ENCODE results near the gene NAT10. TPM values are rescaled to one million over a fixed set of nuclear protein-coding genes. Genes with fewer than 3 reads are reported as not detected.

The NAT10 gene
- total RNA-seq (10 to 100 TPM; 47.7 to 50.5 TPM), polyA plus RNA-seq (ENCODE audit: insufficient read depth, low read depth, low replicate concordance) (49.9 TPM)
- long read RNA-seq, donor 1, full-length matches to known transcripts, result 3 of 19 reads
- long read RNA-seq, donor 1, partial matches to known transcripts, result 16 of 19 reads
- long read RNA-seq, donor 1, other reads (novel, unspliced or antisense), result 0 of 19 reads
- long read RNA-seq, donor 2, full-length matches to known transcripts, result 3 of 3 reads
- long read RNA-seq, donor 2, partial matches to known transcripts, result 0 of 3 reads
- long read RNA-seq, donor 2, other reads (novel, unspliced or antisense), result 0 of 3 reads

- 0 to 1% methylated on average over 47 to 52 of the region's 55 CpGs for WGBS, 2 donors
- H3K36me3 ChIP-seq (ENCODE audit: low read depth, missing control alignments), result no peaks in the 10 kb centered on the region
Observed at GRCh38 chr11:34105079-34105956, at the start of gene NAT10. NAT10 (plus strand) TSS chr11:34105629; CDS start chr11:34108226, 2,597 bp downstream.

GRCh38 chr11:34056672-34057071, 48.8 kb upstream of the NAT10 start:
- TF ChIP-seq CTCF (IDR thresholded peaks at IDR 0.05) (no peak), POLR2A (IDR thresholded peaks at IDR 0.05) (no peak)
- H3K36me3 ChIP-seq (ENCODE audit: low read depth, missing control alignments), result no peaks in the 10 kb centered on the region
- 36 to 44% methylated on average over 2 of the region's 2 CpGs for WGBS, 2 donors
- no peak overlapping the region for H3K4me3 ChIP-seq
- no peaks in the 10 kb centered on the region for H3K27me3 ChIP-seq
- DNase-seq, result no peak
- peaks cover 34% of the 10 kb centered on the region for H3K4me1 ChIP-seq
- intact Hi-C loops (cut with DNase I; ENCODE audit: low total_unique reads), result no loop called here
- H3K27ac ChIP-seq, result no peak overlapping the region
- H3K9me3 ChIP-seq, result no peaks in the 10 kb centered on the region

More at GRCh38 chr11:34105079-34105956, at the start of gene NAT10:
- peak; percentile 97 for DNase-seq
- Histone ChIP-seq H3K27ac (peak within 1 kb of the TSS; percentile 82 to 95), H3K9me3 (no peaks in the 10 kb centered on the region), H3K4me3 (peak within 1 kb of the TSS; percentile 87 to 96), H3K4me1 (peaks cover 6% of the 10 kb centered on the region), H3K27me3 (no peaks in the 10 kb centered on the region)
- intact Hi-C loops (cut with DNase I; ENCODE audit: low total_unique reads), result no loop called here
- peak in 1 of 3 experiments; percentile 22 for TF ChIP-seq CTCF (IDR thresholded peaks at IDR 0.05)
- peak; percentile 27 for TF ChIP-seq POLR2A (IDR thresholded peaks at IDR 0.05)

- 76 to 83% methylated on average over 2 of the region's 2 CpGs for WGBS, 2 donors
- H3K27me3 ChIP-seq, result no peaks in the 10 kb centered on the region
- intact Hi-C loops (cut with DNase I; ENCODE audit: low total_unique reads), result no loop called here
- TF ChIP-seq POLR2A (IDR thresholded peaks at IDR 0.05), result no peak
- H3K27ac ChIP-seq, result no peak overlapping the region
- H3K36me3 ChIP-seq (ENCODE audit: low read depth, missing control alignments), result no peaks in the 10 kb centered on the region
- peaks cover 5% of the 10 kb centered on the region for H3K4me1 ChIP-seq
- no peaks in the 10 kb centered on the region for H3K9me3 ChIP-seq
- DNase-seq, result no peak
- no peak overlapping the region for H3K4me3 ChIP-seq
Observed at GRCh38 chr11:34063061-34063795, 42.2 kb upstream of the NAT10 start.

- Histone ChIP-seq H3K27ac (no peak overlapping the region), H3K36me3 (ENCODE audit: low read depth, missing control alignments) (no peaks in the 10 kb centered on the region), H3K9me3 (no peaks in the 10 kb centered on the region), H3K4me1 (peaks cover 16% of the 10 kb centered on the region), H3K27me3 (no peaks in the 10 kb centered on the region), H3K4me3 (no peak overlapping the region)
- WGBS, 2 donors, result 77 to 78% methylated on average over 2 of the region's 2 CpGs
- intact Hi-C loops (cut with DNase I; ENCODE audit: low total_unique reads), result no loop called here
- DNase-seq, result no peak
- TF ChIP-seq CTCF (IDR thresholded peaks at IDR 0.05) (no peak), POLR2A (IDR thresholded peaks at IDR 0.05) (no peak)
Observed at GRCh38 chr11:34064291-34064690, 41.1 kb upstream of the NAT10 start.
